PC-9 (cell line): ENCODE measurements around the gene ANO4. TPM values are rescaled to one million over a fixed set of nuclear protein-coding genes. Genes with fewer than 3 reads are reported as not detected.

Experiments
- BruUV-seq: library from RNA; stranded (reverse); fragments of 400-500 nt; replicated peaks from 2 replicates; lab custom pipeline; 2021; lab: Mats Ljungman, UMichigan
- CTCF ChIA-PET: fragments of 300-600 bp; sonication (Branson Sonifier 250); formaldehyde crosslinking; loops from one replicate; lab custom pipeline; 2022; ENCODE audit warnings: antibody characterized with exemption; lab: Charles Lee
- POLR2A ChIA-PET: fragments of 300-600 bp; sonication (Branson Sonifier 250); formaldehyde crosslinking; loops from one replicate; lab custom pipeline; 2022; ENCODE audit warnings: antibody characterized with exemption; ENCODE audit not compliant: unreplicated experiment; lab: Charles Lee
- DNase-seq, 2 experiments: peaks; one replicate each; pipeline versions ENCODE4 v3.0.0 to v3.0.0-alpha.2; 2015 to 2022; ENCODE audit warnings: mixed read lengths in 1 of 2
- H2AFZ ChIP-seq: fragments of 200-600 bp; sonication (generic); 2 replicates; pipeline ENCODE4 v1.8.1; 2017; ENCODE audit warnings: antibody characterized with exemption
- H3F3A ChIP-seq: fragments of 200-600 bp; sonication (generic); 2 replicates; pipeline ENCODE4 v1.8.1; 2017; ENCODE audit warnings: antibody characterized with exemption, mild to moderate bottlenecking, low read depth; ENCODE audit not compliant: insufficient read depth
- H3K27ac ChIP-seq: fragments of 200-600 bp; sonication (generic); 2 replicates; pipeline ENCODE4 v1.6.1; 2016; ENCODE audit warnings: mixed run types
- H3K27me3 ChIP-seq: fragments of 200-600 bp; sonication (generic); 2 replicates; pipeline ENCODE4 v1.6.1; 2016; ENCODE audit warnings: low read depth, mixed run types; ENCODE audit not compliant: insufficient read depth
- H3K36me3 ChIP-seq: fragments of 200-600 bp; sonication (generic); 2 replicates; pipeline ENCODE4 v1.6.1; 2016; ENCODE audit warnings: low read depth, mixed run types
- H3K4me1 ChIP-seq: fragments of 200-600 bp; sonication (generic); replicated peaks from 2 replicates; pipeline ENCODE4 v1.6.1; 2016; ENCODE audit warnings: mixed run types; ENCODE audit not compliant: insufficient read depth
- H3K4me2 ChIP-seq: fragments of 200-600 bp; sonication (generic); 2 replicates; pipeline ENCODE4 v1.6.1; 2017; ENCODE audit warnings: mixed run types
- H3K4me3 ChIP-seq: fragments of 200-600 bp; sonication (generic); 2 replicates; pipeline ENCODE4 v1.6.1; 2016; ENCODE audit warnings: mixed run types
- H3K79me2 ChIP-seq: fragments of 200-600 bp; sonication (generic); 2 replicates; pipeline ENCODE4 v1.6.1; 2017; ENCODE audit warnings: low read depth, mixed run types
- H3K9me2 ChIP-seq: fragments of 200-600 bp; sonication (generic); 2 replicates; pipeline ENCODE4 v1.8.1; 2017; ENCODE audit warnings: mild to moderate bottlenecking; ENCODE audit not compliant: insufficient read depth
- H3K9me3 ChIP-seq: fragments of 200-600 bp; sonication (generic); 2 replicates; pipeline ENCODE4 v1.8.1; 2016; ENCODE audit warnings: low read depth; ENCODE audit not compliant: insufficient read depth
- H4K20me1 ChIP-seq: fragments of 200-600 bp; sonication (generic); 2 replicates; pipeline ENCODE4 v1.8.1; 2017; ENCODE audit not compliant: insufficient read depth
- EZH2 ChIP-seq: fragments of 200-600 bp; sonication (generic); IDR thresholded peaks from 2 replicates; pipeline ENCODE4 v1.8.0; 2017; ENCODE audit warnings: antibody characterized with exemption, low read depth
- intact Hi-C: fragments of 100-400 bp; cut with micrococcal nuclease; formaldehyde crosslinking; loops from one replicate; pipeline ENCODE4 v1.10.0; 2022; ENCODE audit not compliant: unreplicated experiment
- total RNA-seq: library from RNA; stranded (reverse); gene quantifications from 2 replicates; pipeline ENCODE4 v1.2.3, GENCODE V29; 2021
- TF ChIP-seq, protein P1 (sequence below): fragments of 200-600 bp; sonication (generic); conservative IDR thresholded peaks from 2 replicates; pipeline ENCODE4 v1.6.1; 2017; ENCODE audit warnings: mixed run types, antibody characterized with exemption, mild to moderate bottlenecking, moderate library complexity

The ANO4 gene
- total RNA-seq, 1 experiment from 2014 or later, result not detected

DNA sequence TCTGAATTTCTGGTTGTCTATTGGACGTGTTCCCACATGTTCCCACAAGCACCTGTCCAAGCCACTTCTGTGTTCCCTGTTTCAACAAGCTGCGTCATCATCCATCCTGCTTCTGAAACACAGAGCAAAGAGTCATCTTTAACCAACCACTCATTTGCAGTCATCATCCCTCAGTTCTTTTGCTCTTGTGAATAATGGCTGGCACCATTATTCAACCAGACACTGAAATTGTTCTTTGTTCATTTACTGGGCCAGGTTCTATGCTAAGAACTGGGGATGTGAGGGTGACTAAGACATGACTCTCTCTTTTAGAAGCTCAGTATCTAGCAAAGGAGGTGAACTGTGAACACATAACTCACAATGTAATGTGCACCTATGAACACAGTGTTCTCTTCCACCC lies 40.7 kb upstream of the ANO4 start:
- no peak for DNase-seq
- no peaks in the 10 kb centered on the region for H3K9me2 ChIP-seq
- no peak overlapping the region for H3K27ac ChIP-seq
- H3F3A ChIP-seq, result no peaks in the 10 kb centered on the region
- TF ChIP-seq, protein P1, sequence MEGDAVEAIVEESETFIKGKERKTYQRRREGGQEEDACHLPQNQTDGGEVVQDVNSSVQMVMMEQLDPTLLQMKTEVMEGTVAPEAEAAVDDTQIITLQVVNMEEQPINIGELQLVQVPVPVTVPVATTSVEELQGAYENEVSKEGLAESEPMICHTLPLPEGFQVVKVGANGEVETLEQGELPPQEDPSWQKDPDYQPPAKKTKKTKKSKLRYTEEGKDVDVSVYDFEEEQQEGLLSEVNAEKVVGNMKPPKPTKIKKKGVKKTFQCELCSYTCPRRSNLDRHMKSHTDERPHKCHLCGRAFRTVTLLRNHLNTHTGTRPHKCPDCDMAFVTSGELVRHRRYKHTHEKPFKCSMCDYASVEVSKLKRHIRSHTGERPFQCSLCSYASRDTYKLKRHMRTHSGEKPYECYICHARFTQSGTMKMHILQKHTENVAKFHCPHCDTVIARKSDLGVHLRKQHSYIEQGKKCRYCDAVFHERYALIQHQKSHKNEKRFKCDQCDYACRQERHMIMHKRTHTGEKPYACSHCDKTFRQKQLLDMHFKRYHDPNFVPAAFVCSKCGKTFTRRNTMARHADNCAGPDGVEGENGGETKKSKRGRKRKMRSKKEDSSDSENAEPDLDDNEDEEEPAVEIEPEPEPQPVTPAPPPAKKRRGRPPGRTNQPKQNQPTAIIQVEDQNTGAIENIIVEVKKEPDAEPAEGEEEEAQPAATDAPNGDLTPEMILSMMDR, result no peak
- no peak for TF ChIP-seq EZH2
- H2AFZ ChIP-seq, result no peak overlapping the region
- H4K20me1 ChIP-seq, result no peaks in the 10 kb centered on the region
- no peaks in the 10 kb centered on the region for H3K79me2 ChIP-seq
- H3K36me3 ChIP-seq, result no peaks in the 10 kb centered on the region
- intact Hi-C loops, result no loop called here
- POLR2A ChIA-PET, result no interaction called here
- H3K9me3 ChIP-seq, result no peaks in the 10 kb centered on the region
- no peak overlapping the region for H3K4me3 ChIP-seq
- peaks cover 15% of the 10 kb centered on the region; the same call in 1 of the 2 replicates for H3K27me3 ChIP-seq
- H3K4me2 ChIP-seq, result no peak overlapping the region
- CTCF ChIA-PET, result no interaction called here
- H3K4me1 ChIP-seq, result no peaks in the 10 kb centered on the region
- BruUV-seq, result no TSS peak

DNA sequence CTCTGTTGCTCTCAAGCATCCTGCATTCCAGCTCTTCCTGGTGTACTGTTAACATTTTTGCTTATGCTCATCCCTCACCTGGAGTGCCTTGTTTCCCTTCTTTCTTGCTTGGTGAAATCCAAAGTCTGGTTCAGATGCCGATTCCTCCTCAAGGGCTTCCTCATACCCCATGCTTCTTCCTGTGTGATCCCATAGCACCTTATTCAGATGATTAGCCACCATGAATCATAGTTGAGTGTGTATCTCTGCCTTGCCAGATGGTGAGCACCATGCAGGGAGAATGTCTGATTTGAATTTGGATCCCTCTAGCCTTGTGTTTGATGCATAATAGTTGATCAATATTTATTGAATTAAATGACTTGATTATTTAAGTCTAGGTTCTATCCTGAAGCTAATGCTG lies 39.4 kb upstream of the ANO4 start:
- Histone ChIP-seq H3F3A (no peaks in the 10 kb centered on the region), H3K79me2 (no peaks in the 10 kb centered on the region), H3K27me3 (peaks cover 11% of the 10 kb centered on the region; the same call in 1 of the 2 replicates), H3K27ac (no peak overlapping the region), H3K9me2 (no peaks in the 10 kb centered on the region), H3K4me1 (no peaks in the 10 kb centered on the region), H3K9me3 (no peaks in the 10 kb centered on the region), H4K20me1 (no peaks in the 10 kb centered on the region), H2AFZ (no peak overlapping the region), H3K36me3 (no peaks in the 10 kb centered on the region), H3K4me2 (no peak overlapping the region), H3K4me3 (no peak overlapping the region)
- no peak for DNase-seq
- intact Hi-C loops, result no loop called here
- CTCF ChIA-PET, result no interaction called here
- BruUV-seq, result no TSS peak
- POLR2A ChIA-PET, result no interaction called here
- TF ChIP-seq, protein P1, result no peak
- no peak for TF ChIP-seq EZH2

DNA sequence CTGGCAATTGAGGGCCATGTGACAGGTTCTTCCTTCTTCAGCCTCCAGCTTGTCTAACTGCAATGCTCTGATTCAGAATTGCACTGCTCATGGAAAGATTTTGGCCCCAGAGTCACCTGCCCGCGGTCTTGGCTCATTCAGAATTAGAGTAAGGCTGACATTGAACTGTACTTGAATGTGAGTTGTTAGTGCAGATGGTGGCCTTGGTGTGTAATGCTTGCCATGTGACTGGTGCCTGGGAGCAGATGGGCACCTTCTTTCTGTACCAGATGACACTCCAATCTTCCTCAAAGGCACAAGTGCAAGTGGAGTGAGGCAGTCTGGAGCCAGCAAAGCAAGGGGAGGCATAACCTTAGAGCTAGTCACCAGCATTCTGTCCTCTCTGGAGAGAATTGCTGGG lies 36.5 kb upstream of the ANO4 start:
- no peaks in the 10 kb centered on the region for H3K9me3 ChIP-seq
- H3K27ac ChIP-seq, result no peak overlapping the region
- no peaks in the 10 kb centered on the region for H3K79me2 ChIP-seq
- no peak for TF ChIP-seq EZH2
- TF ChIP-seq, protein P1, result no peak
- no peaks in the 10 kb centered on the region for H3K9me2 ChIP-seq
- H3K27me3 ChIP-seq, result peaks cover 11% of the 10 kb centered on the region; the same call in 1 of the 2 replicates
- H3K36me3 ChIP-seq, result no peaks in the 10 kb centered on the region
- POLR2A ChIA-PET, result no interaction called here
- no peaks in the 10 kb centered on the region for H4K20me1 ChIP-seq
- intact Hi-C loops, result no loop called here
- DNase-seq, result no peak
- no peak overlapping the region for H2AFZ ChIP-seq
- CTCF ChIA-PET, result no interaction called here
- no peaks in the 10 kb centered on the region for H3F3A ChIP-seq
- H3K4me3 ChIP-seq, result no peak overlapping the region
- no peaks in the 10 kb centered on the region for H3K4me1 ChIP-seq
- no TSS peak for BruUV-seq
- no peak overlapping the region for H3K4me2 ChIP-seq
